ENCODE measurements around the gene ASS1.
A peak's percentile ranks its signal among the peaks of the same experiment; 100 is the strongest.
"Not testable (repeated sequence)": the region's sequence is repeated elsewhere in the genome, so short reads cannot be mapped to it uniquely, and the experiment has no call there.

Gene ASS1

DNA sequence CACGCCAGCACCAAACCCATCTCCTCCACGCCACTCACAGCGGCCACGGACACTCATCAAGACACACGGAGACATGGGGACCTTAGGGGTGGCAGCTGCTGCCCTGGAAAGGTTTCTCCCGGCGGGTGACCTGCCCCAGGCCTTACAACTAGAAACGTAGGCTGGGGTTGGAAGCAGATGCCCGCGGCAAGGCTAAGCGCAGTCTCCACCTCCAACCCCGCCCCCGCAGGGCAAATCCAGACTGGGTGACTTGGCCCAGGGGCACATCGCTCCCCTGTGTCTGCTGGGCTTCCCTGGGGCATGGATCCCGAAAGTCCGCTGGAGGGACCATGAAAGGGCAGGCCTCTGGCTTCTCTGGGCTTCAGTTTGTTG is 12.0 kb upstream of the ASS1 start:
- POLR2A ChIA-PET (ENCODE audit: low non-redundant PET) = interaction anchor here (1.0 kb wide), 1 partner anchor 232 kb away, joined by 3 read pairs; the partner anchor contains the start of gene PRDM12

DNA sequence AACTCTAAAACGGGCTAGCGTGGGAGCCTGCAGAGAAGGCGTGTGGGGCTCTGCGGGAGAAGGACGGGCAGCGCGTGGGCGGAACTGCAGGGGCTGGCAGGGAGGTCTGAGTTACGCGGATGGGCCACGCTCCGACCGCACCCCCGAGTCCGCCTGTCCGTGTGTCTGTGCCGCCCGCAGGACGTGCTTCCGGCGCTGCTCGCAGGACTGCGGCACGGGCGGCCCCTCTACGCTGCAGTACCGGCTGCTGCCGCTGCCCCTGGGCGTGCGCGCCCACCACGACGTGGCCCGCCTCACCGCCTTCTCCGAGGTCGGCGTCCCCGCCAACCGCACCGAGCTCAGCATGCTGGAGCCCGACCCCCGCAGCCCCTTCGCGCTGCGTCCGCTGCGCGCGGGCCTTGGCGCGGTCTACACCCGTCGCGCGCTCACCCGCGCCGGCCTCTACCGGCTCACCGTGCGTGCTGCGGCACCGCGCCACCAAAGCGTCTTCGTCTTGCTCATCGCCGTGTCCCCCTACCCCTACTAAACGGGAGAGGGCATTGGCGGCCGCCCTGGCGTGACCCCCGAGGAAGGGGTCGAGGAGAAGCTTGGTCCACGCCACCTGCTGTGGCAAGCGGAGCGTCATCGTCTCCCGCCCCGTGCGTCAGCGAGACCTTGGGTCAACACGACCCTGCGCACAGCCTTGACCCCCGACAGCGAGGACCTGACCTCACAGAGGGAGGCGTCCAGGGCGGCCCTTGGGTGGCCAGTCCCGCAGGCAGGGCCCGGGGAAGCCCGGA is 11.4 kb upstream of the ASS1 start:
- ChIA-PET POLR2A (ENCODE audit: low non-redundant PET) (interaction anchor here (1.0 kb wide), 1 partner anchor 231 kb away, joined by 3 read pairs; the partner anchor contains the start of gene PRDM12), CTCF (interaction anchor here (0.6 to 1.4 kb wide), 5 partner anchors 17 to 558 kb away, joined by 3 to 6 read pairs (median 4); no protein-coding TSS in a partner anchor)

More for the DNA sequence above, 12.0 kb upstream of the ASS1 start:
- CTCF ChIA-PET = interaction anchor here (0.7 to 1.4 kb wide), 4 partner anchors 10 to 370 kb away, joined by 3 to 5 read pairs (median 4); no protein-coding TSS in a partner anchor
- DNase-seq (ENCODE audit: low spot score) = no peak
- peak overlapping the region; percentile 39 for H3K27ac ChIP-seq
- TF ChIP-seq, protein P1, sequence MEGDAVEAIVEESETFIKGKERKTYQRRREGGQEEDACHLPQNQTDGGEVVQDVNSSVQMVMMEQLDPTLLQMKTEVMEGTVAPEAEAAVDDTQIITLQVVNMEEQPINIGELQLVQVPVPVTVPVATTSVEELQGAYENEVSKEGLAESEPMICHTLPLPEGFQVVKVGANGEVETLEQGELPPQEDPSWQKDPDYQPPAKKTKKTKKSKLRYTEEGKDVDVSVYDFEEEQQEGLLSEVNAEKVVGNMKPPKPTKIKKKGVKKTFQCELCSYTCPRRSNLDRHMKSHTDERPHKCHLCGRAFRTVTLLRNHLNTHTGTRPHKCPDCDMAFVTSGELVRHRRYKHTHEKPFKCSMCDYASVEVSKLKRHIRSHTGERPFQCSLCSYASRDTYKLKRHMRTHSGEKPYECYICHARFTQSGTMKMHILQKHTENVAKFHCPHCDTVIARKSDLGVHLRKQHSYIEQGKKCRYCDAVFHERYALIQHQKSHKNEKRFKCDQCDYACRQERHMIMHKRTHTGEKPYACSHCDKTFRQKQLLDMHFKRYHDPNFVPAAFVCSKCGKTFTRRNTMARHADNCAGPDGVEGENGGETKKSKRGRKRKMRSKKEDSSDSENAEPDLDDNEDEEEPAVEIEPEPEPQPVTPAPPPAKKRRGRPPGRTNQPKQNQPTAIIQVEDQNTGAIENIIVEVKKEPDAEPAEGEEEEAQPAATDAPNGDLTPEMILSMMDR (conservative IDR thresholded peaks at IDR 0.05; ENCODE audit: low read depth) = no peak

DNA sequence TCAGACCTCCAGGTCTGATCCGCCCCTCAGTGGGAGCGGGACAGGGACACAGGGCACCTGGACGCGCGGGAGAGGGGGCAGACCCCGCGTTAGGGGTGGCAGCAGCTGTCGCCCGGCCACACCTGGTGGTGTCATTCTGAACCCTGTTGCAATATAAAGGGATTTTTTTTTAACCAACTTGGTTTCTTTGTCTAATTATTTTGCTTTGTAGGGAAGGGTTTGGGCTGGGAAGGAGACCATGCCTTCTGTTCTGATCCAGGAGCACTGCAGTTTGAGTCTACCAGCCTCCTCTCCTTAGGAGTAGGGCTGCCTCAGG is 10.9 kb upstream of the ASS1 start:
- TF ChIP-seq, protein P1 (conservative IDR thresholded peaks at IDR 0.05; ENCODE audit: low read depth) = no peak
- CTCF ChIA-PET = interaction anchor here (0.6 to 1.4 kb wide), 5 partner anchors 16 to 558 kb away, joined by 3 to 6 read pairs (median 4); no protein-coding TSS in a partner anchor
- DNase-seq (ENCODE audit: low spot score) = no peak
- POLR2A ChIA-PET (ENCODE audit: low non-redundant PET) = interaction anchor here (1.0 kb wide), 1 partner anchor 230 kb away, joined by 3 read pairs; the partner anchor contains the start of gene PRDM12
- H3K27ac ChIP-seq = no peak overlapping the region

More for the DNA sequence above, 11.4 kb upstream of the ASS1 start:
- peak; percentile 78 for DNase-seq (ENCODE audit: low spot score)
- H3K27ac ChIP-seq = peak overlapping the region; percentile 39
- TF ChIP-seq, protein P1 (conservative IDR thresholded peaks at IDR 0.05; ENCODE audit: low read depth) = peak; percentile 90

GRCh38 chr9:130434656-130435055 is 10.1 kb upstream of the ASS1 start:
- POLR2A ChIA-PET (ENCODE audit: low non-redundant PET); DNase-seq (ENCODE audit: low spot score); H3K27ac ChIP-seq: not testable (repeated sequence)
- CTCF ChIA-PET = interaction anchor here (0.9 kb wide), 1 partner anchor 20 kb away, joined by 3 read pairs; no protein-coding TSS in a partner anchor

DNA sequence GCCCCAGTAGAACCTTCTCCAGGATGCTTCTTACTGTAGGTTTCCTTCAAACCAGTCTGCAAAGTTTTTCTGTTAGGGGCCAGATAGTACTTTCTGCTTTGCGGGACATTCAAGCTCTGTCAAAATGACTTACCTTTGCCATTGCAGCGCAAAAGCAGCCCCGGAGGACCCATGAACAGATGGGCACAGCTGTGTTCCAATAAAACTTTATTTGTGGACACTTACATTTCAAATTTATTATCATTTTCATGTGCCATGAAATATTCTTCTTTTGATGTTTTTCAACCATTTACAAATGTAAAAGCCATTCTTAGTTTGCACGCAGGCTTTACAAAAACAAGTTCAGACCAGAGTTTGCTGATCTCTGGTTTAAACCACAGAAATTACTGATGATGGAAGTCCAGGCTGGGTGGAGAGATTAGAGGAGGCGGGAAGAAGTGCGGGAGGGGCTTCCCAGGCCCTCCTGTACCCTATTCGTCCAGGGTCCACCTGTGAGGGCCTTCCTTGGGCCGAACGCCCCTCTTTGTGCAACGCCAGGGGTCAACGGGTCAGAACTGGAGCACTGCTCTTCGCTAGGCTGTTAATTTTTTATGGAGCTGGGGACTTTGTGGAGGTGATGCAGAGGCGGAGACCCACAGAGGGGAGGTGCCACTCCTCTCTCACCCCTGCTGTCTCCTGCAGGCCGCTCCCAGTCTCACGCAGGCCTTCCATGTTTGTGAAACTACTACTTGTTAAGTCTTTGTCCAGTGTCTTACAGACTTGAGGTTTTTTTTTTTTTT is 7.6 kb upstream of the ASS1 start:
- TF ChIP-seq, protein P1 (conservative IDR thresholded peaks at IDR 0.05; ENCODE audit: low read depth) = no peak
- no peak for DNase-seq (ENCODE audit: low spot score)
- H3K27ac ChIP-seq = peak overlapping the region; percentile 68
- ChIA-PET POLR2A (ENCODE audit: low non-redundant PET) (interaction anchor here (0.6 kb wide), 2 partner anchors 142 to 251 kb away, joined by 3 to 5 read pairs; partner anchors contain the start of gene FUBP3), CTCF (interaction anchor here (1.2 kb wide), 1 partner anchor 17 kb away, joined by 3 read pairs; no protein-coding TSS in a partner anchor)

DNA sequence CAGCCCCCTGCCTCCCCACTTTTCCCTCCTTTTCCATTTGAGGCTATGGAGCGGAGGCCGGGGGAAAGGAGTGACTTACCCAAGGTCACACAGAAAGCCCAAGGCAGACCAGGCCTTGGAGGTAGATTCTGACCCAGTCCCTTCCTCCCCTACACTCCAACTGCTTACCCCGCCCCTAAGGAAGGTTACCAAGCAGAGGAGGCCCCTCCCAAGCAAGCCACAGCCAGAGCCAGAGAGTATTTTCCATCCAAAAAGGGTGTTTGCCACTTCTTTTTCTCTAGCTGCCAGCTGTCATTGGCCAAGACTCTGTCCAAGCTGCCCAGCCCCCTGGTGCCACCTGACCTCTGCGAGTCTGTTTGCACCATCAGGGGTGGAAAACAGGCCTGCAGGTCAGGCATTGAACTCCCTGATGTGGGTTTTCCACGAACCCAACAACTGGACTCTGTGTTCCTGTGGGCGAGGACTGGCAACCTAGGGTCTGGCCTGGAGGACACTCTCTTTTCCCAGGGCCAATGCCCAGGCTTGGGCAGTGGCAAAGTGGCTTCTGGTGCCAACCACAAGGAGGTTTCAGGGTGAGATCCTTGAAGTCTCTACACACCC is 6.3 kb upstream of the ASS1 start:
- CTCF ChIA-PET = interaction anchor here (0.5 to 1.2 kb wide), 2 partner anchors 18 to 569 kb away, joined by 3 read pairs; no protein-coding TSS in a partner anchor
- DNase-seq (ENCODE audit: low spot score) = no peak
- TF ChIP-seq, protein P1 (conservative IDR thresholded peaks at IDR 0.05; ENCODE audit: low read depth) = no peak
- POLR2A ChIA-PET (ENCODE audit: low non-redundant PET) = no interaction called here
- H3K27ac ChIP-seq = peak overlapping the region; percentile 68

Measured in RWPE1 (cell line).